Dedifferentiated amniotic fluid mesenchymal stem cell (primary cell): Measurements from ENCODE around the gene IVD.

Experiments
- DNase-seq: peaks from one replicate; pipeline ENCODE4 v3.0.0-alpha.2; 2016; ENCODE audit errors: extremely low spot score

The IVD gene

GRCh38 chr15:40405501-40406381 lies at the start of gene IVD:
TSS of gene IVD (plus strand) at chr15:40405795. CDS start at chr15:40405828, 33 bp downstream.
- peak; percentile 94 for DNase-seq

GRCh38 chr15:40355976-40356585 lies 49.5 kb upstream of the IVD start:
- DNase-seq = no peak

GRCh38 chr15:40357246-40357645 lies 48.3 kb upstream of the IVD start:
- DNase-seq = no peak

- DNase-seq = peak; percentile 70
Measured at GRCh38 chr15:40357723-40358470, 47.7 kb upstream of the IVD start, which contains the start of gene DISP2. TSS of gene DISP2 (plus strand) at chr15:40358219. CDS start at chr15:40358322, 103 bp downstream.

GRCh38 chr15:40358471-40359353 lies 46.9 kb upstream of the IVD start:
- DNase-seq = no peak

- DNase-seq = no peak
Measured at GRCh38 chr15:40360015-40360414, 45.6 kb upstream of the IVD start.

- DNase-seq = no peak
Measured at GRCh38 chr15:40361640-40362039, 44.0 kb upstream of the IVD start.

GRCh38 chr15:40363611-40364010 lies 42.0 kb upstream of the IVD start:
- no peak for DNase-seq

GRCh38 chr15:40364251-40364650 lies 41.3 kb upstream of the IVD start:
- no peak for DNase-seq

- no peak for DNase-seq
Measured at GRCh38 chr15:40365016-40365415, 40.6 kb upstream of the IVD start.

- no peak for DNase-seq
Measured at GRCh38 chr15:40365624-40366456, 39.8 kb upstream of the IVD start.

- DNase-seq = no peak
Measured at GRCh38 chr15:40366457-40367370, 38.9 kb upstream of the IVD start.

- no peak for DNase-seq
Measured at GRCh38 chr15:40367371-40367685, 38.3 kb upstream of the IVD start.

- peak; percentile 84 for DNase-seq
Measured at GRCh38 chr15:40367686-40368611, 37.6 kb upstream of the IVD start.

- no peak for DNase-seq
Measured at GRCh38 chr15:40368719-40369473, 36.7 kb upstream of the IVD start.

GRCh38 chr15:40369474-40369869 lies 36.1 kb upstream of the IVD start:
- no peak for DNase-seq

GRCh38 chr15:40369971-40370370 lies 35.6 kb upstream of the IVD start:
- no peak for DNase-seq

- no peak for DNase-seq
Measured at GRCh38 chr15:40372981-40373380, 32.6 kb upstream of the IVD start.
